OCI-LY1 (cell line): Measurements from ENCODE around the gene FAM13A.

ENCODE experiments used
- EZH2 ChIP-seq: fragments of 200-600 bp; sonication (generic), shearing (Covaris generic); IDR thresholded peaks from 2 replicates; pipeline ENCODE4 v1.8.0; 2017; ENCODE audit warnings: borderline replicate concordance, mixed run types, mild to moderate bottlenecking, antibody characterized with exemption, low read length, moderate library complexity, mixed read lengths
- TF ChIP-seq, protein P1 (sequence below): fragments of 200-600 bp; sonication (generic), shearing (Covaris generic); IDR thresholded peaks from 2 replicates; pipeline ENCODE4 v1.5.1; 2017; ENCODE audit warnings: mild to moderate bottlenecking, antibody characterized with exemption, low read length, moderate library complexity, mixed read lengths

DNA sequence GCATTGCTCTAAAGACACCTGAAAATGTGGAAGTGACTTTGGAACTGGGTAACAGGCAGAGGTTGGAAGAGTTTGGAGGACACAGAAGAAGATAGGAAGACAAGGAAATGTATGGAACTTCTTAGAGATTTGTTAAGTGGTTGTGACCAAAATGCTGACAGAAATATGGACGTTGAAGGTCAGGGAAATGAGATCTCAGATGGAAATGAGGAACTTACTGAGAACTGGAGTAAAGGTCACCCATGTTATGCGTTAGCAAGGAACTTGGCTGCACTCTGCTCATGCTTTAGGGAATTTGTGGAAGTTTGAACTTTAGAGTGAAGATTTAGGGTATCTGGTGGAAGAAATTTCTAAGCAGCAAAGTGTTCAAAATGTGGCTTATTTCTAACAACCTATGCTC, 99.4 kb downstream of the FAM13A start:
- TF ChIP-seq, protein P1, sequence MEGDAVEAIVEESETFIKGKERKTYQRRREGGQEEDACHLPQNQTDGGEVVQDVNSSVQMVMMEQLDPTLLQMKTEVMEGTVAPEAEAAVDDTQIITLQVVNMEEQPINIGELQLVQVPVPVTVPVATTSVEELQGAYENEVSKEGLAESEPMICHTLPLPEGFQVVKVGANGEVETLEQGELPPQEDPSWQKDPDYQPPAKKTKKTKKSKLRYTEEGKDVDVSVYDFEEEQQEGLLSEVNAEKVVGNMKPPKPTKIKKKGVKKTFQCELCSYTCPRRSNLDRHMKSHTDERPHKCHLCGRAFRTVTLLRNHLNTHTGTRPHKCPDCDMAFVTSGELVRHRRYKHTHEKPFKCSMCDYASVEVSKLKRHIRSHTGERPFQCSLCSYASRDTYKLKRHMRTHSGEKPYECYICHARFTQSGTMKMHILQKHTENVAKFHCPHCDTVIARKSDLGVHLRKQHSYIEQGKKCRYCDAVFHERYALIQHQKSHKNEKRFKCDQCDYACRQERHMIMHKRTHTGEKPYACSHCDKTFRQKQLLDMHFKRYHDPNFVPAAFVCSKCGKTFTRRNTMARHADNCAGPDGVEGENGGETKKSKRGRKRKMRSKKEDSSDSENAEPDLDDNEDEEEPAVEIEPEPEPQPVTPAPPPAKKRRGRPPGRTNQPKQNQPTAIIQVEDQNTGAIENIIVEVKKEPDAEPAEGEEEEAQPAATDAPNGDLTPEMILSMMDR = no peak
- no peak for TF ChIP-seq EZH2
